HG03571 (cell line): ENCODE data around the gene CEACAM8.
"Not testable (repeated sequence)": the region's sequence is repeated elsewhere in the genome, so short reads cannot be mapped to it uniquely, and the experiment has no call there.

Source experiments
- ATAC-seq: cut with Tn5 transposase; IDR thresholded peaks from one replicate; pipeline ENCODE4 v1.9.1; 2021; ENCODE audit not compliant: unreplicated experiment

The CEACAM8 gene

DNA sequence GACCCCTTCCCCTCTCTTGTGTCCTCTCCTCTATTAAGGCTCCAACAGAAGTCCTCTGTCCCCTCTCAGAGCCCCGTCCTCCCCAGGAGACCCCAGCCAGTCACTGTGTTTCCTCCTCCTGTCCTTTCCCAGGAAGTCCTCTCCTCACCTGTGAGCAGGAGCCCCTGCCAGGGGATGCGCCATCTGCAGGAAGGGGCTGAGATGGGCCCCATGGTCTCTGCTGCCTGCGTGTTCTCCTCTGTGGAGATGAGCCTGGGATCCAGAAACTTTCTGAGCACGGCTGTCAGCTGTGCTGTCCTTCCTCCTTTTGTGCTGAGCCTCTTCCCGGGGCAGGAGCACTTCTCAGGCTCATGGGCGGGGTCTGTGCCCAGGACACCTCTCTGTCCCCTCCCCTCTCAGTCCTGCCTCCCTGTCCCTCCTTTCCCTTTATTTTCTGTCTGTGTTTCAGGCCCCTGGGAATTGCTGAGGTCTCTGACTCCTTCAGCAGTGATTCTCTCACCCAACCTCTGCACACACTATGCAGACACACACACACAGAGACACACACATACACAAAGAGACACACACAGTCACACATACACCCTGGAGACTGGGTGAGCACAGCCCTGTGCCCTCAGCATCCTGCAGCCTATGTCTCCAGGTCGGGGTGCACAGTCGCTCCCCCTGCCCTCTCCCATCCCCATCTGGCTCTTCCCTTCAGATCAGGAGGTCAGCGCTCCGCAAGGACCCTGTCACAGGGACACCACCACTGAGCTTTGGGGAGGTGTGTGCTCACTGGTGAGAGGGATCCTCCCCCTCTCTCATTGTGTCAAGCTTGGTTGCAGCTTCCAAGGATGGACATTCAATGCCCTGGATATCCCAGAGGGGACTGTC, at the start of gene CEACAM8:
TSS of gene CEACAM8 (minus strand) at position 308 of the 873 bp plus-strand sequence. CDS start at position 212, 96 bp downstream.
- ATAC-seq, result no peak

GRCh38 chr19:42639324-42640092, 44.8 kb upstream of the CEACAM8 start:
- not testable (repeated sequence) for ATAC-seq

GRCh38 chr19:42635233-42635539, 40.5 kb upstream of the CEACAM8 start:
- no peak for ATAC-seq

DNA sequence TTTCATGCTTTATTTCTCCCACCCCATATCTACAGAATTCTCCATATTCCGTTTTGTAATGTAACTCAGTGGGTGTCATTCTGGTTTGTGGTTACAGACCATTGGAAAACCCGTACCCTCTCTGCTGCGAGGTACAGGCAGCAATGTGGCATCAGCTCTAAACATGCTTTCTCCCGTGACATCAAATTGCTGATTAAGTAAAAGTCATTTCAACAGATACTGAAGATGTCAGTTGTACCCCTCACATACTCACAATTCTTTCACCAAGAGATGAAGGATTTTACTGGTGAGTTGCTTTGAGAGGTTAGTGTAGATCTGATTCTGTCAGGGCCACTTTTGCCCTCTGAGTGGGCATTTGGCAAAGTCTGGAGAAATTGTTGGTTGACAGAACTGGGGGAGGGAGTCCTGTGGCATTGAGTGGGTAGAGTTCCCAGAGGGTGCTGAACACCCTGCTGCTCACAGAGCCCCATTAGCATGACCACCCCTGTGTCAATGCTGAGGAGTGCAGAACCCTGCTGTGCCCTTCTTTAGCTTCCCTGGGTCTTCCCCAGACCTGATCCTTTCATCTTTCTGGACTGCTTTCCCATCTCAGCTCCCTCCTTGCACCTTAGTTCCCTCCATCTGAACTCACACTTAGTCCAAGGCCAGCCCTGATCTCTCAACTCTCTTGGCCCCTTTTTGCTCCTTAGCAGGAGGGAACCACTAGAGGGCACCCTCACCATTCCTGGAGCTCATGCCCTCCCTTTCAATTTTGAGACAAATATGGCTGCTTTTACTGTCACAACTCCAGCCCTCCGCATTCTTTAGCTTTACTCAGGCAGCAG, 39.9 kb upstream of the CEACAM8 start:
- ATAC-seq, result no peak

- no peak for ATAC-seq
Observed at GRCh38 chr19:42629191-42629590, 34.5 kb upstream of the CEACAM8 start.

DNA sequence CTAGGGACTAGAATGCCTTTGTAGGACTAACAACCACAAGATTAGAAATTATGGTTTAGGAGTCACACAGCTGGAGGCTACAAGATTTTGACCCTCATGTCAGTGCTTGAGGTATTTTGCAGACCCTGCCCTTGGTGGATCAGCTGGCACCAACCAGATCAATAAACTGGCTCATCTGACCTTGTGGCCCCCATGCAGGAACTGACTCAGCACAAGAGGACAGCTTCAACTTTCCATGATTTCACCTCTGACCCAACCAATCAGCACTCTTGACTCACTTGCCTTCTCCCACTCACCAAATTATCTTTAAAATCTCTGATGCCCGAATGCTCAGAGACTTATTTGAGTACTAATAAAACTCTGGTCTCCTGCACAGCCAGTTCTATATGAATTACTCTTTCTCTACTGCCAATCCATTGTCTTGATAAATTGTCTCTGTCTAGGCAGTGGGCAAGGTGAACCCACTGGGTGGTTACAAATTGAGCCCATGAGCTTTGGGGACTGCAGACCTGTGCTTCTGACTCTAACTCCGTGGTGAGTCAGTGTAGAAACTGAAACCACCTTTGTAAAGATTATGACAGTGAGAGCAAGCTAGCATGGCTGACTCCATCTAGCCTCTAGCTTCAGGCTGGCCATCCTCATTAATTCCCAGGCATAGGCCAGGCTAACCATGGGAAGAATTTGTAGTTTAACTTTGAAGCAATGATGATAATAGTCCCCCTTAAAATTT, 33.9 kb upstream of the CEACAM8 start:
- no peak for ATAC-seq

GRCh38 chr19:42627916-42628315, 33.2 kb upstream of the CEACAM8 start:
- ATAC-seq, result no peak

DNA sequence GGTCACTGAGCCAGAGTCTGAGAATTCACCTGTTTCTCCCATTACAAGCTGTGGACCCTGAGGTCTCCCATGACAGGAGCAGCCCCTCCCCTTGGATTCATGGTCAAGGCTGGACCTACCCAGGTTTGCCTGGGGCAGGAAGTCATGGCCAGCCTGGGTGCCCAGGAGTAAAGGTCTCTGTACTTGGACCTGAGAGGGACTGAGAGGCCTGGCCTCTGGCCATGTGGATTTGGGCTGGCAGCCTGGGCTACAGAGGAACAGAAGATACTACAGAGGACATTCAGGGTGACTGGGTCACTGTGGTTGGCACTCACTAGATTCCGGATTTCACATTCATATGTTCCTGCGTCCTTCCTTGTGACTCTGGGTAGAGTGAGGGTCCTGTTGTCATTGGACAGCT, 31.5 kb upstream of the CEACAM8 start:
- no peak for ATAC-seq

- no peak for ATAC-seq
Observed at GRCh38 chr19:42619271-42619670, 24.5 kb upstream of the CEACAM8 start.

DNA sequence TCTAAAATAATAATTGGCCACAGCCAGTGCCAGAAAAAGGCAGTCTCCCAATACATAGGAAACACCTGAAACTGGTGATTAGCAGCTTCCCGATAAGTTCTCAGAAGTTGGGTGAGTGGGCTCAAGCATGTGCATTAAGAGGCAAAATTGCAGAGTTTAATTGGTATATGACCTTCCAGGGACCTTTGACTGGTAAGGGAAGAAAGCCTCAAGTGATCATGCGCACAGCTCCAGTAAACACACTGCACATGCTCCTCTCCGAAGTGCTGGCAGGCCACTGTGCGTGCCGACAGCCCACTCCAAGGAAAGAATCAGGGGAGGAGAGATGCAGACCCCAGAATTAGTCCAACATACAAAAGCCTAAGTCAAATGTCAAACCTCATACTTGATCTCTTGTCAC, 18.9 kb upstream of the CEACAM8 start:
- ATAC-seq, result no peak

- not testable (repeated sequence) for ATAC-seq
Observed at GRCh38 chr19:42610401-42610915, 15.7 kb upstream of the CEACAM8 start.

GRCh38 chr19:42606660-42607351, 12.1 kb upstream of the CEACAM8 start:
- no peak for ATAC-seq

GRCh38 chr19:42601811-42602443, 7.2 kb upstream of the CEACAM8 start:
- no peak for ATAC-seq

GRCh38 chr19:42596391-42597072, 1.8 kb upstream of the CEACAM8 start:
- no peak for ATAC-seq

DNA sequence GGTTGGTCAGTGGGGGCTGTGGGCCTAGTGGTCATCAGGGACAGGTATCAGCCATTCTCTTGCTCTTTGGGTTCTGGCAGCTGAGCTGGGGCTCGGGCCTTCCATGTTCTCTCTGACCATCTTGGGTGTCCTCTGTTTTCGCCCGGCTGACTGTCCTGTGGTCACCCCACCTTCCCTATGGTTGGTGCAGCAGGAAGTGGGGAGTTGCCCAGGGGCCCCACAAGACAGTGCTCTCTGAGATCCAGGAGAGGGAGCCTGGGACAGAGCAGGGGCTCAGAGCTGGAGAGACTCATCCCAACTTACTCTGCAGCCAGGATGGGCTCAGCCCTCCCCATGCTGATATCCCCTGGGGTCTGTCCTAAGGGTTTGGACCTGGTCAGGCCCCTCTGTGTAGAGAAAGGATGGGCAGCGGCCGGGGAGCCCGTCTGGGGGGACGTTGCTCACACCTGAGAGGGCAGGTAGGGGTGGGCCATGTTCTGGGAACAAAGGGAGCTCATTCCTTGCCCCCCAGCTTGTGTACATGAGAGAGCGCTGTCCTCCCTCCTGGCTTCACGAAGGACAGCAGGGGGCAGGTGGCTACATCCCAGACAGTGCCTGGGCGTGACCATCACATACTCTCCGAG, 937 bp upstream of the CEACAM8 start:
- no peak for ATAC-seq

- ATAC-seq, result no peak
Observed at GRCh38 chr19:42589792-42590191, 4.9 kb downstream of the CEACAM8 start.

- no peak for ATAC-seq
Observed at GRCh38 chr19:42584466-42584865, 10.3 kb downstream of the CEACAM8 start.

DNA sequence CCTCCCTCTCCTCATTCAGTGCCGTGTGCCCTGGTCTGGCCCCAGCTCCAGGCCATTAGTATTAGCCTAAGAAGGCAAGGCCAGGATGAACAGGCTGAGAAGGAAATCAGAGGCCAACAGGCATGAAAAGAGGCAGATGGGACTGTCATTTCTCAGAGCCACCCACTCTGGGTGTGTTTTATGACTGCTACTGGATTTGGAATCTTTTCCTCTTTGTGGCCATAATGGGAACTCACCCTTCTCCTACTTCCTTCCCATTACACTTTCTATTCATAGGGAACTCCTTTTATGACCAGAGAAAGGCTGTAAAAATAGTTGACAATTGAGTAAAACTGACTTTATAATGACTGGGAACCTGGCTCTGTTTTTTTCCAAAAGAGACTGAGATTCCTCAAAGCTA, 17.7 kb downstream of the CEACAM8 start:
- ATAC-seq, result no peak
